ENCODE data around the gene RBP2. TPM values are rescaled to one million over a fixed set of nuclear protein-coding genes. Genes with fewer than 3 reads are reported as not detected.

Gene RBP2
- polyA plus RNA-seq, 1 donor from 2014 or later = not detected

- H3K4me3 ChIP-seq (ENCODE audit: low read length) = no peak overlapping the region
- no peak overlapping the region for H2AFZ ChIP-seq (ENCODE audit: low read depth, low read length)
- H3K27me3 ChIP-seq (ENCODE audit: insufficient read depth, low read depth, low read length) = no peaks in the 10 kb centered on the region
- H3K36me3 ChIP-seq (ENCODE audit: insufficient read depth, low read length) = no peaks in the 10 kb centered on the region
- H3K27ac ChIP-seq (ENCODE audit: low read length) = no peak overlapping the region
- H3K9me2 ChIP-seq (ENCODE audit: insufficient read depth, low read length) = no peaks in the 10 kb centered on the region
- no peaks in the 10 kb centered on the region for H3F3A ChIP-seq (ENCODE audit: insufficient read depth, low read length, poor library complexity, severe bottlenecking)
- no peaks in the 10 kb centered on the region for H3K9me3 ChIP-seq (ENCODE audit: low read length)
- H4K20me1 ChIP-seq (ENCODE audit: insufficient read depth) = no peaks in the 10 kb centered on the region
- no peaks in the 10 kb centered on the region for H3K79me2 ChIP-seq (replicated peaks; ENCODE audit: insufficient read depth, low read length)
- H3K4me2 ChIP-seq (ENCODE audit: low read length) = no peak overlapping the region
- no peak overlapping the region for H3K9ac ChIP-seq (ENCODE audit: low read length)
- TF ChIP-seq POLR2AphosphoS5 (IDR thresholded peaks at IDR 0.05) = no peak
- TF ChIP-seq TAF1 (IDR thresholded peaks at IDR 0.05; ENCODE audit: low read depth) = no peak
- no peak for TF ChIP-seq CTCF (IDR thresholded peaks at IDR 0.05; ENCODE audit: poor library complexity, severe bottlenecking)
- no peak for TF ChIP-seq SMC3 (conservative IDR thresholded peaks at IDR 0.05; ENCODE audit: poor library complexity)
- no peak for TF ChIP-seq EZH2 (IDR thresholded peaks at IDR 0.05; ENCODE audit: borderline replicate concordance, insufficient read depth, low read length, poor library complexity, severe bottlenecking)
- no peak for TF ChIP-seq REST (IDR thresholded peaks at IDR 0.05; ENCODE audit: borderline replicate concordance)
Observed at GRCh38 chr3:139482206-139482605, 5.9 kb upstream of the RBP2 start.

- no peaks in the 10 kb centered on the region for H3F3A ChIP-seq (ENCODE audit: insufficient read depth, low read length, poor library complexity, severe bottlenecking)
- H3K36me3 ChIP-seq (ENCODE audit: insufficient read depth, low read length) = no peaks in the 10 kb centered on the region
- H3K27me3 ChIP-seq (ENCODE audit: insufficient read depth, low read depth, low read length) = no peaks in the 10 kb centered on the region
- no peak overlapping the region for H2AFZ ChIP-seq (ENCODE audit: low read depth, low read length)
- no peak overlapping the region for H3K4me3 ChIP-seq (ENCODE audit: low read length)
- no peak overlapping the region for H3K27ac ChIP-seq (ENCODE audit: low read length)
- H3K9ac ChIP-seq (ENCODE audit: low read length) = no peak overlapping the region
- TF ChIP-seq CTCF (IDR thresholded peaks at IDR 0.05; ENCODE audit: poor library complexity, severe bottlenecking) (no peak), SMC3 (conservative IDR thresholded peaks at IDR 0.05; ENCODE audit: poor library complexity) (no peak), POLR2AphosphoS5 (IDR thresholded peaks at IDR 0.05) (no peak), RAD21 (conservative IDR thresholded peaks at IDR 0.05) (no peak), MXI1 (conservative IDR thresholded peaks at IDR 0.05; ENCODE audit: poor library complexity, severe bottlenecking) (no peak), REST (IDR thresholded peaks at IDR 0.05; ENCODE audit: borderline replicate concordance) (no peak), EP300 (conservative IDR thresholded peaks at IDR 0.05; ENCODE audit: poor library complexity, severe bottlenecking) (no peak), EZH2 (IDR thresholded peaks at IDR 0.05; ENCODE audit: borderline replicate concordance, insufficient read depth, low read length, poor library complexity, severe bottlenecking) (no peak), TAF1 (IDR thresholded peaks at IDR 0.05; ENCODE audit: low read depth) (no peak)
- H3K9me3 ChIP-seq (ENCODE audit: low read length) = no peaks in the 10 kb centered on the region
- H3K4me2 ChIP-seq (ENCODE audit: low read length) = no peak overlapping the region
- no peaks in the 10 kb centered on the region for H3K9me2 ChIP-seq (ENCODE audit: insufficient read depth, low read length)
- no peaks in the 10 kb centered on the region for H4K20me1 ChIP-seq (ENCODE audit: insufficient read depth)
- no peaks in the 10 kb centered on the region for H3K79me2 ChIP-seq (replicated peaks; ENCODE audit: insufficient read depth, low read length)
Observed at GRCh38 chr3:139481116-139481515, 4.8 kb upstream of the RBP2 start.
